Activated CD4-positive, alpha-beta T cell treated with anti-CD3 and anti-CD28 coated beads, Interleukin-2, amount 50 U/mL, for 4 hours (primary cell): ENCODE data around the gene STX1A.
A peak's percentile ranks its signal among the peaks of the same experiment; 100 is the strongest.

Source experiments
- DNase-seq, 2 experiments: peaks; one replicate each; pipeline ENCODE4 v3.0.0-alpha.2; 2020

STX1A gene

DNA sequence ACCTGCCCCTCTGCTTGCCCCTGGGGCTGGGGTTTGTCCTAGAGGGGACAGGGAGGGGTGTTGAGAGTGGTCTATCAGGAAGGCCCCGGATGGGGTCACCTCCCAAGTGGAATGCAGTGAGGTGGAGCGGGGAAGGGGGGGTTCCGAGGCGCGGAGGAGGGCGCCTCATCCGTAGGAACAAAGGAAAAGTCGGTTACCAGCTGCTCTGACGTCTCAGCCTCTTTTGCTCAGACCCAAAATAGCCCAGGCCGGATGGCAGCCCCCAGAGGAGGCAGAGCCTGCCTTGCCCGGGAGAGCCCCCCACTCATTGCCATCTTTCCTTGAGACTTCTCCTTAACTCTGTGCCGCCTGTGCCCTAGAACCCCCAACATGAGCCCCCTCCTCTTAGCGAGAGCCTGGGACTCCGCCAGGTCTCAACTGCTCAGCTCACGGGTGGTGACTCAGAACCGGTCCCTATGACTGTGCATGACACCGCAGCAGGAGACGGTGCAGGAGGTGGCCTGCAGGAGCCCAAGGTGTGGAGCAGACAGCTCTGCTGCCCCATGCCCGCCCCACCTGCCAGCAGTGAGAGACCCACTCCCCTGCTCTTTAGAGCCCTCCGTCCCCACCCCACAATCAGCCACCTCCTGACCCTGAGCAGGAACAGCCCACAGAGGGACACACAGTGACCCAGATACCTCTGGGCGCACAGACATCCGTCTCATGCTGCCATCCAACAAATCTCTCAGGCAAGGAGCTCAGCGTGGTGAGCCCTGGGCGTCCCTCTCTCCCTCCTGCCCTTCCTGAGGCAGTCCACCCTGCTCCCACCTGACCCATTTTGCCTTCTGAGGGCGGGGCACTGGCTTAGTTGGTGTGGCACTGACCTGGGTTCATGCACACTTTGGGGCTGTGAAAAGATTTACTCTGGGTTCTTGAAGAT, 13.1 kb downstream of the STX1A start:
- no peak for DNase-seq

DNA sequence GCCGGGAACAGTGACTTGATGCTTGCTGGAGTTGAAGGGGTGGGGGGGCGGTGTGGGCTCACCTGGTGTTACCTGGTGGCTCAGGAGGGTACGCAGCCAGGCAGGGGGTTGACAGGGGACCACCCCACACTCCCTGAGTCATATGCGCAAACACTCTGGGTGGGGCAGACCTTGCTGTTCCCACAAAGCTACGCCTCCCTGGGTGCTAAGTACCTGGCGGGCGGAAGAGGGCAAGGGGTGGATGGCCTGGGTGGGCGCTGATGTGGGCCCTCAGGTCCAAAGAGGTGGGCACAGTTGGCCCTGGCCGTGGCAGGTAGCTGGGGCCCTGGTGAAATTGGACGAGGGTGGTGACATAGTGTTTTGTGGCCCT, 13.9 kb downstream of the STX1A start:
- no peak for DNase-seq

DNA sequence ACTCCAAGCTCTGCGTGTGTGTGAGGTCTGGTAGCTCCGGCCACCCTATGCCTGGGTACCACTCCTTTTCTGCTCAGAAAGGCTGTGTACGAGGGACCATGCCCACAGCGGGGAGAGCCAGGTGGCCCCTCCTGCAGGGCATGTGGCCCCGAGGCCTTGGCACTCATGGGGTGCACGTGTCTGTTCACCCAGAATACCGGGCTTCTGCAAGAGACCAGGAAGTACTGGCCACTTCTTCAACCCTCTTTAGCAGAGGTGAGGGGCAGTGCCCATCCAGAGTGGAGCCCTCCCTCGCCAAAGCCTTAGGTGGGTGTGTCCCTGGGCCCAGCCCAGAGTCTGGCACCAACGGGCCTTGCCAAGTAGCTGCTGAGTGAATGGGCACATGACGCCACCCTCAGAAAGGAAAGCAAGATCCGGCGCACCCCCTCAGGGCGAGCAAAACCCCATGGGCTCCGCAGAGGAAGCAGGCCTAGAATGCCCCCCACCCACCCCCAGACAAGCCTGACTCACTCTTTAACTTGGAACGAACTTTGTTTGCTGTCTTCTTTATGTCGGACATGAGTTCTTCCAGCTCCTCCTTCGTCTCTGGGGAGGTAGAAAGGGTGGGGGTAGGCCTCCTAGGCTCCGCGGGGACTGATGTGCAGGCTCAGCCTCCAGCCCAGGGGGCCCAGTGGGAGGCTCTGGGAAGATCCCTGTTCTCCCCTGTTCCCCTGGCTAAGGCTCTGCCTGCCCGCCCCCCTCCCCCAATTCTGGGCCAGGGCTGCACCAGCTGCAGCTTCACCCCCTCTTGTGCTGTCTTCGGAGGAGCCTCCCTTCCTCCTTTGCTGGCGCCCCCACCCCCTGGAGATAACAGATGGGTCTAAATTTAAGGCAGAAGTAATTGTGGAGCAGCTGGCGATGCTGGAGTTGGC, 14.6 kb downstream of the STX1A start:
- no peak for DNase-seq

DNA sequence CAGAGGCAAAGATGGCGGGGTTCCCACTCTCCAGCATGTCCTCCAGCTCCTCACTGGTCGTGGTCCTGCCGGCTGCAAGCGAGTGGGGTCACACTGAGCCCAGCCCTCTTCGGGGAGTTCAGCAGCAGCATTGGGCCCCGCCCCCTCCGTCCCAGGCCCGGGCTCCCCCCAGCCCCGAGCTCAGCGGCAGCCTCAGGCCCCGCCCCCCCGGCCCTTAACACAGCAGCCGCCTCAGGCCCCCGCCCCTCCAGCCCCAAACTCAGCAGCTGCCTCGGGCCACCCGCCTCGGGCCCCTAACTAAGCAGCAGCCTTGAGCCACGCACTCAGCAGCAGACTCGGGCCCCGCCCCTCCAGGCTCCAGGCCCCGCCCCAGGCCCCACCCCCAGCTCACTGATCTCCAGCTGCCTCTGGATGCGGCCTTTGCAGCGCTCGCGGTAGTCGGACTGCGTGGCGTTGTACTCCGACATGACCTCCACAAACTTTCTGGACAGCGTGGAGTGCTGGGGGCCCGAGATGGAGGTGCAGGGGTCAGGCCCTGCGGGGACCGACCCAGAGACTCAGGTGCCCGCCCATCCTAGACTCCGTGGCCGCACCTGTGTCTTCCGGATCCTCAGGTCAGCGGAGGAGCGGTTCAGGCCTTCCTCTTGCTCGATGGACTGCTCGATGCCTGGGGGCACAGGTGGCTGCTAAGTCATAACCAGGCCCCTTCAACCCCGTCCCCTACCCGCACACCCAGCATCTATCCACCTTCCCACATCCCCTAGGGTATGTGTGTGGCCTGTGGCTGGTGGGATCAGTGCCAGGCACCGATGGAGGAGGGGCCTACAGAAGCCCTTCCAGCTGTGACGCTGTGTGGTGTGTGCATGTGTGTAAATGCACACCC, 15.5 kb downstream of the STX1A start:
- peak in 1 of 2 experiments; percentile 35 for DNase-seq

DNA sequence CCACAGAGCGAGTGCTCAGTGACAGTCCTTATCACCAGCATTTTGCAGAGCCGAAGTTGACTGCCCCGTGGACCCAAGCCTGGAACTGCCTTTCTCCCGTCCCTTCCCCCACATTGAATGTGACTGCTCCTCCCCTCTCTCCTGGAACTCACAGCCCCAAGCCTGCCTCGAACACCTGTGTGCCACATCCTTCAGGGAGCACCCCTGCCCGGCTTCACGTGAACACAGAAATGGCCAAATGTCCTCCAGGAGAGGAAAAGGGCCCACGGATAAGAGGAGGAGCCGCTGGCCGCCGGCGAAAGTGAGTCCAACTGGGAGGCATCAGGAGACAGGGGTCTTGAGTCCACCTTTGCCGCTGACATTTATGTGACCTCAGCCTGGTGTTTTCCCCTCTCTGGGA, 16.2 kb downstream of the STX1A start:
- DNase-seq: no peak

DNA sequence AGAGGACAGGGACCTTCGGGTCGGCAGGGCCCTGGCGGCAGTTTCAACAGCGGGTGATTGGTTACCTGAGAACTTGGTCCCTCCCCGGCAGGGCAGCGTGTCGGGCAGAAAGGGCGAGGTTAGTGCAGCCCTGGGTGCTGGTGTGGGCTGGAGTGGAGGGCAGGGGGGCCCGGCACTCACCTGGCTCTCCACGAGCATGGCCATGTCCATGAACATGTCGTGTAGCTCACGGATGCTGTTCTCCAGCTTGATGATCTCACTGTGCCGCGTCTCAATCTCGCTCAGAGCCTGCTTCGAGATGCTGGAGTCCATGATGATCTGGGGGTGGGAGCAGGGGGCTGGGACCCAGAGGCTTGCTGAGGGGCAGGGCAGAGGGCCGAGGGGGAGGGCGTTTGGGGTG, 16.8 kb downstream of the STX1A start:
- DNase-seq: no peak

DNA sequence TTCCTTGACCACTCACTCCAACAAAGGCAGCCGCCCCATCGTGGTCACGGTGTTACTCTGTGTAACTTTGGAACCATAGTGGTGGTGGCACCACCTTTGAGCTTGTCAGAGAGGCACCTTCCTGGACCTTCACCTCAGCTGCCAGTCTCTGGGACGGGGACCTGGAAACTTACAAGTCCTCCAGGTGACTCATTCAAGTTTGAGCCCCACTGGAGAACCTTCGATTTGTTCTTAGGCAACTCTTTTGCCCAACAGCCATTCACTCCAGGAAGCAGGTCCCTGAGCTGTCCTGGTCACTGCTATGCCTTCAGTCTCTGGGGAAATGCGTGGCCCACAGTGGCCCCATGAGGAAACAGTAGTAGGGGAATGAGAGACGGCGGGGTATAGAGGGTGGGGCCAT, 17.2 kb downstream of the STX1A start:
- no peak for DNase-seq

DNA sequence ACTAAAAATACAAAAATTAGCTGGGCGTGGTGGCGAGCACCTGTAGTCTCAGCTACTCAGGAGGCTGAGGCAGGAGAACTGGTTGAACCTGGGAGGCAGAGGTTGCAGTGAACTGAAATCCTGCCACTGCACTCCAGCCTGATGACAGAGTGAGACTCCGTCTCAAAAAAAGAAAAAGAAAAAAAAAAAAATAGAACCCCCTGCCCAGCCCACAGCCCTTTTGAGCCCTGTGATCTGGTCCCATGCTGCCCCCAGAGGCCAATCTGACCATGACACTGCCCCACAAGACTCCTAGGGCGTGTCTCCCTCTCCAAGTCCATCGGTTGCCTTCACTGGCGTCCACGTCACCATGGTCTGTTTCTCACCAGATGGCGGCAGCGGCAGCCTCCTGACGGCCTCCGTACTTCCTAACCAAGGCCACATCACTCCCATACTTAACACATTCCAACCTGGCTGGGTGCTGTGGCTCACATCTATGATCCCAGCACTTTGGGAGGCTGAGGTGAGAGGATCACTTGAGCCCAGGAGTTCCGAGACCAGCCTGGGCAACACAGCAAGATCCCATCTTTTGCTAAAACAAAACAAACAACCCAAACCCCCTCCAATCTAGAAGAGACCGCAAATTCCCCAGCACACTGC, 18.0 kb downstream of the STX1A start:
- DNase-seq: no peak

DNA sequence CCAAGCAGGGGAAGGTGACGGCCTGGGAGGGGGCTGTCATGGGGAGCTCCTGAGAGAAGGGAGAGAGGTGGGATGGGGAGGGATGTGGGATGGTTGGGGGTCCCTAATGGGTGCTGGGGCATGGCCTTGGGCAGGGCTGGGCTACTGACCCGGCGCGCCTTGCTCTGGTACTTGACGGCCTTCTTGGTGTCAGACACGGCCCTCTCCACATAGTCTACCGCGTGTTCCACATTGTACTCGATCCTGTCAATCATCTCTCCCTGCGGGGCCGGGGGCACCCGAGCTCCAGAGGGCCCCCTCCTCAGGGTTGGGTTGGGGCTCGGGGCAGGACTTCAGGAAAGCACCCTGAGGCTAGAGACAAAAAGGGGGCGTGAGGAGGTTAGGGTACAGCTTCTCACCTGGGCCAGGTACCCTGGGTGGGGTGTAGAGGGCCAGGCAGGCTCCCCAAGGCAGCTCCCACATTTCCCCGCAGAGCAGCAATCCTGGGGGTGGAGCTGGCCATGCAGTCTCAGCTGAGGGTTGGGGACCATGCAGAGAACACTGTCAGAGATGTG, 18.8 kb downstream of the STX1A start:
- DNase-seq: no peak

DNA sequence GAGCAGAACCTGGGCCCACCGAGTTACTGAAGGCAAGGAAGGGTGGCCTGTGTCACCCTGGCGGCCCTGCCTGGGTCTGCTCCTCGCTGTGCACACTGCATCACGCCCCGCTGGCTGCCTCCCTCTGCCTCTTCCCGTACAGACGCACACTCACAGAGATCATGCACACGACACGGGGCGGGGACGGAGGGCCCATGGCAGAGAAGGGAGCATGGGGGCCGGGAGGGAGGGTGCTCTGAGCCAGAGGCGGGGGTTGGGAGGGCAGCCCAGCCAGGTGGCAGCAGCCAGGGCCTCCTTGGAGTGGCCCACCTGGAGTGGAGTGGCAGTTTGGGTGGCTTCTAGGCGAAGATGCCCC, 19.4 kb downstream of the STX1A start:
- no peak for DNase-seq

DNA sequence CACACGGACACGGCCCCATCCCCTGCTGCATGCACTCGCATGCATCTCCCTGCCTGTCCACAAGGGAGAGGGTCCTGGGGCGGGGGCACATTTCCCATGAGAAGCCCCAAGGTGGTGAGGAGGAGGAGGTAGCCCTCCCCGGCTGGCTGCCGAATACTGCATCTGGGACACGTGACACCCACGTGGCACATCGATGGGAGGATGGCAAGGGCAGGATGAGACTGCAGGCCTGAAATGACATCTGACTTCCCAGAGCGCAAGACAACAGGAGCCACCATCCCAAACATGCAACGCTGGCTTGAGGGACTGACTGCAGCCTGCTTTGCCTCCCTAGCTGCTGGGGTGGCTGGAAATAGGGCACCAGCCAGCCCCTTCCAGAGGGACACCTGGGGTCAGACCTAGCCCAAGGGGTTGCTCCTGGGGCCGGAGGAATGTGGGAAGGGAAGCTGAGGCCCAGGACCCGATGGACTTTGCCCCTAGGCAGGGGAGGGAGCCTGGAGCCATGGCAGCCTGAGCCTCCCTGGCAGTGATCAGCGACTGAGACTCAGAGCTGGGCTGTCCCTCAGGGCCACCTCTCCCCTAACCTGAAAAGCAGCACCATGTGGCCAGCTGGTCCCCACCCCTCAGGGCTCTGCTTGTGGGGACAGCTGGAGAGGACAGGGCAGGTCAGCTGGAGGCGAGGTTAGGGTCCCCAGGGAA, 19.9 kb downstream of the STX1A start:
- no peak for DNase-seq

DNA sequence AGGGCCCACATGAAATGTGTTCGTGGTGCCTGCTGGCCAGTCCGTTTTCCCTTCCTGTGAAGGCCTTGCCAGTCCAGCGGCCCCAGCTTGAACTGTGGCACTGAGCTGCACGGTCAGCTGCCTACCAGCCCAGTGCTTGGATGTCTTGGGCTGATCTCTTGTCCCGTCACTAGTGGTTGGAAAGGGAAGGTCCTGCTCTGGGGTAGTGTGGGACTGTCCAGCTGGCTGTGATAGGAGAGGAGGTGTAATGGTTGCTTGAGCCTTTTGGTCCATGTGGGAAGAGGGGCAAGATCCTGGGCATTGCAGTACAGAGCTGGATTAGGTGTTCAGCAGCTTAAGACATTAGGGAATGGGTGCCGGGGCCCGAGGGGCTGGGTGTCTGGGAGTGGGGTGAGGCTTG, 21.1 kb downstream of the STX1A start:
- no peak for DNase-seq

DNA sequence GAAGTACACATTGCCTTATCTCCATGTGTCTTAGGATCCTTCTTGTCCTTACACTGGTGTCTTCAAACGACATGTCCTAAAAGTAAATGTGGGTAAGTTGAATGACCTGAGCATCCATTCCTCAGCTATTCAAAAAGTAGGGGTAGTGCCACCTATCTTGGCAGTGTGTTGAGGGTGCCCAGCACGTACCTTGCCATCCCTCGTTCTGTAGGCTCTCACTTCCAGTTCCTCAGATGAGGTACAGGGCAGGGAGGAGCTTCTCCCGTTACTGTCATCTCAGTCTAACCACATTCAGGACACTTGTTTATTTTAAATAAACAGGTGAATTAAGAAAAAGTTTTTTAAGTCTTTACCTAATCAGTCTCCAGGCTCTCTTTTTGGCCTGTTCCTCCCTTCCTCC, 23.1 kb downstream of the STX1A start:
- DNase-seq: no peak

DNA sequence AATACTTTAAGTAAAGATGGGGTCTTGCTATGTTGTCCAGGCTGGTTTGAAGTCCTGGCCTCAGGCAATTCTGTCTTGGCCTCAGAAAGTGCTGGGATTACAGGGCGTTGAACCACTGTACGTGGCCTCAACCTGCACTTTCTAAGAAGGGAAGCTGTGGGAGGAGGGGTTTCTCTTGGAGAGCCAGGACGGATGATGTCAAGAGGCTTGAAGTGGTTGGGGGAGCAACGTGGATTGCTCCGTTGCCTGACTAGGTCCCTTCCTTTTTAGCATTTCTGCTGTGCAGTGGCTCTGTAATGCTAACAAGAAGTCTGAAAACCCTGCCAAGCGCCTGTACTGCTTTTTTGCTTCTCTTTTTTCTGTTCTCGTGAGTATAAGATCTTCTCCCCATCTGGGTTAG, 28.8 kb downstream of the STX1A start:
- no peak for DNase-seq

DNA sequence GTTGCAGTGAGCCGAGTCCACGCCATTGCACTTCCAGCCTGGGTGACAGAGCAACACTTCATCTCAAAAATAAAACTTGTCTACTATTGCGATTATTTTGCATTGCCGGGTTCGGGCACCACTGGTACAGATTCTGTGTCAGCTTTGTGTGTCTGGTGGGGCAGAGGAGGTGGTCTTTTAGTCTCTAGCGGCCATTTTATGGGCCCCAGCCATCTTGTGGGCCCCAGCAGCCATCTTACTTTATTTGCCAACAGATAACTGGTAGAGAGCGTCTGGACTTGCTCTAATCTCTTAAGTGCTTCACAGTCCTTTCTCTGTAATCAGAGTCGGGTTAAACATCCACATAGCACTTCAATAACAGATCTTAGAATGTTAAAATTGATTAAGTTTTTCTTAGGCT, 31.2 kb downstream of the STX1A start:
- no peak for DNase-seq

DNA sequence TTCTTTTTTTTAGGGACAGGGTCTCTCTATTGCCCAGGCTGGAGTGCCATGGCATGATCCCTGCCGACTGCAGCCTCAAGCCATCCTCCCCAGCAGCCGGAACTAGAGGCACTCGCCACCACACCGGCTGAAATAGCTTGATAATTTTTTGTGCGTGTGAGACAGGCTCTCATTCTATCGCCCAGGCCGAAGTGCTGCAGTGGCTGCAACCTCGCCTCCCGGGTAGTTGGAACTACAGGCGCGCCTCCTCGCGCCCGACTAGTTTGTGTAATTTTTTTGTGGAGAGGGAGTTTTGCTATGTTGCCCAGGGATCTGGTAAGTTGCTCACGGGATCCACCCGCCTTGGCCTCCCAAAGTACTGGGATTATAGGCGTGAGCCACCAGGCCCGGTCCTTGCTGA, 34.2 kb downstream of the STX1A start:
- no peak for DNase-seq

DNA sequence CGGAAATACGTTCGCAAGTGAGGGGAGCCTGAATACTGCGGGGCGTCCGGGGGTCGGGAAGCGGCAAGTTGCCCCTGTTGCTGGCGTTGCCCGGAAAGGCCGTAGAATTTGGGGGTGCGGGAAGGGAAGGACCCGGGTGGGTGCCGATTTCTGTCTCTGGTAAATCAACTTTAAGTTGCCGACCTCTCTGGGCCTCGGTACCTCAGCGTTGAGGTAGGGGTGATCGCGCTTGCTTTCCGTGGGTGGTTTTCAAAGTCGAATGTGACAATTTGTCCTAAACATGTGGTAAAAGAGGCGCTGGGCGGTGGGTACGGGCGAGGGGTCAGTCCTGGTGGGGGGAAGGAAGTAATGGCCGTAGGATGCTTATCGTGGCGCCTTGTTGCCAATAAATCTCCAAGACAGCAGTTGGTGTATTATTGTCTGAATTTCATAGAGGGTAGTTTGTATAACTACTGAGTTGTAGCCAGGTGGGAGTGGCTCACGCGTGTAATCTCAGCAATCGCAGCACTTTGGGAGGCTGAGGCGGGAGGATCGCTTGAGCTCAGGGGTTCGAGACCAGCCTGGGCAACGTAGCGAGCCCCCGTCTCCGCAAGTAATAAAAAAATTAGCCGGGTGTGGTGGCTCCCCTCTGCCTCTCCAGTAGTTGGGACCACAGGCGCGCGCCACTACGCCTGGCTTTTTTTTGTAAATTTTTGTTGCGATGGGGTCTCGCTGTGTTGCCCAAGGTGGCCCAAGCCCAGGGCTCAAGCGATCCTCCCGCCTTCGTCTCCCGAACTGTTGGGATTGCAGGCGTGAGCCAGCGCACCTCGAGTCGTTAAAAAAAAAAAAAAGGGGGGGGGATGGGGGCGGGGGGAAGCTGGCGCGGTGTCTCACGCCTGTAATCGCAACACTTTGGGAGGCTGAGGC, 35.4 kb downstream of the STX1A start:
- DNase-seq: peak in 1 of 2 experiments; percentile 21

DNA sequence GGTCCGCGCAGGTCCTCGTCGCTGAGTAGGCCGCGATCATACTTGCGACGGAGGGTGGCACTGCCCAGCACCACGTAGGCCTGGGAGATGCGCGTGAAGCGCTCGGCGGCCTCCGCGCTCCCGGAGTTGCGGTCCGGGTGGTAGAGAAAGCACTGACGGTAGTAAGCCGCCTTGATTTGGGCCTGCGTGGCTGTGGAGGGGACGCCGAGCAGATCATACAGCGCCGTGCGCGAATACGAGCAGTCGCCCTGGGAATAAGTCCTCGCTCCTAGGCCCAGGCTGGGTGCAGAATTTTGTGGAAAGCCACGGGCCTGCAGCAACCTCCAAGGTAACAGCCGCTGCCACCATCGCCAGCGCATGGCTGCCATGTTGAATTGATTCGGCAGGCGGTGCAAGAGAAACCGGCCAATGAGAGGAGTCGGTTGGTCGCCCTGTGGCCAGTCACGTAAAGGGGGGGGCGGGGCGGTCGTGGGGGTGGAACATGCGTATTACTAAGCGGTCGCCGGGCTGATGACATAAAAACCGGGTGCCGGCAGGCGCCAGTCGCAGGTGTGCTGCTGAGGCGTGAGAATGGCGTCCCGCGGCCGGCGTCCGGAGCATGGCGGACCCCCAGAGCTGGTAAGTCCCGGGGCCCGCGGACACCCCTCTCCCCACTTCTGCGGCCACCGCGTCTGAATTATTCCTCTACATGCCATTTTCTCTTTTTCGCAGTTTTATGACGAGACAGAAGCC, 36.2 kb downstream of the STX1A start, which contains the start of the genes BUD23 and DNAJC30:
TSS of gene BUD23 (plus strand) at position 542 of the 732 bp plus-strand sequence. CDS start at position 571, 29 bp downstream.
TSS of gene DNAJC30 (minus strand) at position 398 of the 732 bp plus-strand sequence. CDS start at position 368, 30 bp downstream.
- DNase-seq: peak; percentile 99

DNA sequence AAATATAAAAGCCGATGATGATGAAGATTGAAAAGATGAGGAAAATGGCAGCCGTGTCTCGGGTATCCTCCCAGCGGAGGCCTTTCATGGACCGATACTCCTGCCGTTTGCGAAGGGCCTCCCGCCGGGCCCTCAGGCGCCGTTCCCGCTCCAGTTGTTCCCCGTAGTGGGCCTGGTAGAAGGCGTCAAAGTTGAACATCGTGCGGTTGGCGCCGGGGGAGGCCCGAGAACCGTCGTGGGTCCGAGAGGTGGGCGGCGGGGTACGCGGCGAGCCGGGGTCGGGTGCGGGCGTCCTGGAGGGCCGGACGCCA, 36.8 kb downstream of the STX1A start:
- no peak for DNase-seq

DNA sequence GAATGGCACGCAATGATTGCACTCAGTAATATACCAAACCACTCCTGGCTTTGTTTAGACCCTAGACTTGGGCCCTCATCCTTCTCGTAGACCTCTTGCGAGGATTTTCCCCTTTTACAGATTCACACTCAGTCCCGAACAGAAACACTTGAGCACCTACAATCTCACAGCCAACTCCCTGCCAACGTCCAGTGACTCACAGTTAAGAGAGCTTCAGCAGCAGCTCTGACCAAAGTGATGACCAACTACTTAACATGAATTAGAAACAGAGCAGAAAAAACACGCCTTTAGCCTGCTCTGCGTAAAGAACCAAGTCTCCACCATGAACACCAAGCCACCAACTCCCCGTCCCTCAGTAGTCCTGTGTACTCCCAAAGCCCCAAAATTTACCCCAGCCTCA, 38.4 kb downstream of the STX1A start:
- DNase-seq: no peak
